ENCODE measurements around the gene NR1H3.

DNA sequence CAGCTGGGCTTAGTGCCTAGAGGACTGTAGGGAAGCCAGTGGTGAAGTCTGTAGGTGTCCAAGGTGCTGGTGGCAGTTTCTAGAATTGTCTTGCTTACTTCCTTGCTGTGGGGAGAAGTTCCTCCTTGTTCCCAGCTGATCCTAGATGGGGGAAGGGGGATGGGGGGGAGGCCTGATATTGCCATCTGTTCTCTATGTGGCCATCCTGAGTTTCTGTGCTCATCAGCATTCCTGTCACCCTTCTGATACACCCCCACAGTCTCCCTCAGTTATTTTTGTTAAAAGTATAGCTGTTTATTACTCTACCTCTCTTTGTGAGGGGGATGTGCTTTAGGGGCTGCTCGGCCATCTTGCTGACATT is 48.7 kb downstream of the NR1H3 start:
- TF ChIP-seq, protein P1, sequence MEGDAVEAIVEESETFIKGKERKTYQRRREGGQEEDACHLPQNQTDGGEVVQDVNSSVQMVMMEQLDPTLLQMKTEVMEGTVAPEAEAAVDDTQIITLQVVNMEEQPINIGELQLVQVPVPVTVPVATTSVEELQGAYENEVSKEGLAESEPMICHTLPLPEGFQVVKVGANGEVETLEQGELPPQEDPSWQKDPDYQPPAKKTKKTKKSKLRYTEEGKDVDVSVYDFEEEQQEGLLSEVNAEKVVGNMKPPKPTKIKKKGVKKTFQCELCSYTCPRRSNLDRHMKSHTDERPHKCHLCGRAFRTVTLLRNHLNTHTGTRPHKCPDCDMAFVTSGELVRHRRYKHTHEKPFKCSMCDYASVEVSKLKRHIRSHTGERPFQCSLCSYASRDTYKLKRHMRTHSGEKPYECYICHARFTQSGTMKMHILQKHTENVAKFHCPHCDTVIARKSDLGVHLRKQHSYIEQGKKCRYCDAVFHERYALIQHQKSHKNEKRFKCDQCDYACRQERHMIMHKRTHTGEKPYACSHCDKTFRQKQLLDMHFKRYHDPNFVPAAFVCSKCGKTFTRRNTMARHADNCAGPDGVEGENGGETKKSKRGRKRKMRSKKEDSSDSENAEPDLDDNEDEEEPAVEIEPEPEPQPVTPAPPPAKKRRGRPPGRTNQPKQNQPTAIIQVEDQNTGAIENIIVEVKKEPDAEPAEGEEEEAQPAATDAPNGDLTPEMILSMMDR (IDR thresholded peaks at IDR 0.05): no peak
- TF ChIP-seq POLR2A (IDR thresholded peaks at IDR 0.05) (no peak), EP300 (IDR thresholded peaks at IDR 0.05) (no peak), POLR2AphosphoS5 (IDR thresholded peaks at IDR 0.05) (no peak)
